22Rv1 (cell line): ENCODE measurements around the gene ITGB1.
"Not testable (repeated sequence)": the region's sequence is repeated elsewhere in the genome, so short reads cannot be mapped to it uniquely, and the experiment has no call there.

Source experiments
- H3K27ac ChIP-seq: fragments of 450-650 bp; 2 replicates; pipeline ENCODE4 v1.5.1; 2017
- ZFX ChIP-seq: fragments of 450-650 bp; IDR thresholded peaks from 2 replicates; pipeline ENCODE4 v1.6.1; 2017; ENCODE audit warnings: antibody characterized with exemption, borderline replicate concordance
- TF ChIP-seq, protein P1 (sequence below): fragments of 450-650 bp; IDR thresholded peaks from 2 replicates; pipeline ENCODE4 v1.5.1; 2017; ENCODE audit warnings: mild to moderate bottlenecking

Gene ITGB1

DNA sequence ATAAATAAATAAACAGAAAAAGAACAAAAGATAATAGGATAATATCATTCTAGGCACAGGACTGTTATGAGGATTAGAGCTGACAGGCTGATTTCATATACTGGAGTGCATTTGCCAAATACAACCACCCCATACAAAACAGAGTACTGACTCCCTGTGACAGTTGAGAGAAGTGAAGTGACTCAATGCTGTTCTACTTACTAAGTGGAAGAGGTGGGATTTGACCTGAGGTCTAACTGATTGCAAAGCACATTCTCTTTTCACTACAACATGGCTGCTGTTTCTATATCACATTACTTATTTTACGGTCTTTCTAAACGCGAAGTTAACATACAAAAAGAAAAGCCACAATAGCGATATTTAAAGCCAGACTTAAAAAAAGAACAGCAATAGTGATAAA is 51.4 kb downstream of the ITGB1 start:
- H3K27ac ChIP-seq, result no peak overlapping the region
- TF ChIP-seq, protein P1, sequence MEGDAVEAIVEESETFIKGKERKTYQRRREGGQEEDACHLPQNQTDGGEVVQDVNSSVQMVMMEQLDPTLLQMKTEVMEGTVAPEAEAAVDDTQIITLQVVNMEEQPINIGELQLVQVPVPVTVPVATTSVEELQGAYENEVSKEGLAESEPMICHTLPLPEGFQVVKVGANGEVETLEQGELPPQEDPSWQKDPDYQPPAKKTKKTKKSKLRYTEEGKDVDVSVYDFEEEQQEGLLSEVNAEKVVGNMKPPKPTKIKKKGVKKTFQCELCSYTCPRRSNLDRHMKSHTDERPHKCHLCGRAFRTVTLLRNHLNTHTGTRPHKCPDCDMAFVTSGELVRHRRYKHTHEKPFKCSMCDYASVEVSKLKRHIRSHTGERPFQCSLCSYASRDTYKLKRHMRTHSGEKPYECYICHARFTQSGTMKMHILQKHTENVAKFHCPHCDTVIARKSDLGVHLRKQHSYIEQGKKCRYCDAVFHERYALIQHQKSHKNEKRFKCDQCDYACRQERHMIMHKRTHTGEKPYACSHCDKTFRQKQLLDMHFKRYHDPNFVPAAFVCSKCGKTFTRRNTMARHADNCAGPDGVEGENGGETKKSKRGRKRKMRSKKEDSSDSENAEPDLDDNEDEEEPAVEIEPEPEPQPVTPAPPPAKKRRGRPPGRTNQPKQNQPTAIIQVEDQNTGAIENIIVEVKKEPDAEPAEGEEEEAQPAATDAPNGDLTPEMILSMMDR, result no peak
- TF ChIP-seq ZFX, result no peak

DNA sequence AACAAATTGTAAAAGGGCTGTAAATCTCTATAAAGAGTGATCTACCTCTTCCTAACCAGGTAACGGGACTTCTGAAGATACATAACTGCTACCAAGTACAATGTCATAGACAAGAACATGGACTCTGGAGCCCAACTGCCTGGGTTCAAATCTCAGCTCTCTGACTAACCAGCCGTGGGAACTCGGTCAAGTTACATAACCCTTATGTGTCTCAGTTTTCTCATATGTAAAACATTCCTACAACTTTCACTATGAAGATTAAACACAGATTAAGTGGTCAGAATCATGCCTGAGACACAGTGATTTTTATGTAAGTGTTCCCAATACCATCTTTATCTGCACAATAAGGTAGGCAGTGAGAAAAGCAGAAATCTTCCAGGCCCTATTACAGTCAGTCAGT is 52.6 kb downstream of the ITGB1 start:
- no peak for TF ChIP-seq ZFX
- TF ChIP-seq, protein P1, result no peak

DNA sequence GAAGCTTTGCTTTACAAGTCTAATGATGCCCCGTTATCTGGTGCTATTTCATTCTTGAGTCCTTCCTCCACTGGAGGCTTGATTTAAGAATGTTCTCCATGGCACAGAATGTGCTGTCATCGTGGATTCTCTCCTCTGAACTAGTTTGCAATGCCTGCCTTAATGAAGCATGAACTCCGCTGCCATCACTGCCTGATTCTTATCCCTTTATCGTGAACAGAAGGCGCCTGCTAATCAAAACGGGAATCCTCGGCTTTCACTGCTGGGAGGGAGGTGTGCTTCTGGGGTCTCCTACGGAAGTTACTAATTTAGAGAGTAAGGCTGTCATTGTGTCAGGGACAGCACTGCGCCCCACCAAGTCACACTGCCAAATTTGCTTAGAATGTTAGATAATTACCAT is 56.2 kb downstream of the ITGB1 start:
- no peak overlapping the region for H3K27ac ChIP-seq
- TF ChIP-seq, protein P1, result no peak
- no peak for TF ChIP-seq ZFX

More for the DNA sequence above, 52.6 kb downstream of the ITGB1 start:
- H3K27ac ChIP-seq, result no peak overlapping the region

DNA sequence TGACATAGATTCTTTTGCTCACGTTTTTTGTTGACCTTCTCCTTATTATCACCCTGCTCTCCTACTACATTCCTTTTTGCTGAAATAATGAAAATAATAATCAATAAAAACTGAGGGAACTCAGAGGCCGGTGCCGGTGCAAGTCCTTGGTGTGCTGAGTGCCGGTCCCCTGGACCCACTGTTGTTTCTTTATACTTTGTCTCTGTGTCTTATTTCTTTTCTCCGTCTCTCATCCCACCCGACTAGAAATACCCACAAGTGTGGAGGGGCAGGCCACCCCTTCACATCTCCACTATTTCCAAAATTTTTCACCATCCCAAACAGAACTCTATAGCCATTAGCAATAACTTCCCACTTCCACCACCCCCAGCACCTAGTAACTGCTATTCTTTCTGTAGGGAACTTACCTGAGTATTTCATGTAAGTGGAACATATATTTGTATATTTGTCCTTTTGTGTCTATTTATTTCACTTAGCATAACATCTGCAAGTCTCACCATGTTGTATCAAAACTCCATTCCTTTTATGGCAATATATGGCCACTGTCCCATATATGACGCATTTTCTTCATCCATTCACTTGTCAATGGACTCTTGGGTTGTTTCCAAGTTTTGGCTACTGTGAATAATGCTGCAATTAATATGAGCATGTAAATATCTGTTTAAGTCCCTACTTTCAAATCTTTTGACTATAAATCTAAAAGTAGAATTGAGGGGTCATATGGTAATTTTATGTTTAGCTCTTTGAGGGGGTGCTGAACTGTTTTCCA is 62.6 kb downstream of the ITGB1 start:
- H3K27ac ChIP-seq, result not testable (repeated sequence)

DNA sequence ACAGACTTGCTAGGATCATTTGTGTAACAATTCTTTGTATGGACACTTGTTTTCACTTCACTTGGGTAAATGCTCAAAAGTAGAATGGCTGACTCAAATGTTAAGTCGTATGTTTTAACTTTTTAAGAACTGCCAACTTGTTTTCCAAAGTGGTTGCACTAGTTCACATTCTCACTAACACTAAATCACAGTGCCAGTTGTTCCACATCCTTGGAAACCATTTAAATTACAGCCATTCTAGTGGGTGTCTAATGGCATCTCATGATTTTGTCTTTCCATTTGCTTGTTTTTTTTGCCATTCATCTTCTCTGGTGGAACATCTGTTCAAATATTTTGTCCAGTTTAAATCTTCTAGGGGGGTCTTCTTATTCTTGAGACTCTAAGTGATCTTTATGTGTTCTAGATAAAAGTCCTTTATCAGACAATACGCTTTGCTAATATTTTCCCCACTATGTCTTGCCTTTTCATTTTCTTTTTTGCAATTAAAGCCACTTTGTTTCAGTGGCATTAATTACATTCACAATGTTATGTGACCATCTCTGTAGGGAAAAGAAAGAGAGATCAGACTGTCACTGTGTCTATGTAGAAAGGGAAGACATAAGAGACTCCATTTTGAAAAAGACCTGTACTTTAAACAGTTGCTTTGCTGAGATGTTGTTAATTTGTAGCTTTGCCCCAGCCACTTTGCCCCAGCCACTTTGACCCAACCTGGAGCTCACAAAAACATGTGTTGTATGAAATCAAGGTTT is 63.9 kb downstream of the ITGB1 start:
- H3K27ac ChIP-seq, result no peak overlapping the region
- TF ChIP-seq, protein P1, result no peak
- no peak for TF ChIP-seq ZFX

DNA sequence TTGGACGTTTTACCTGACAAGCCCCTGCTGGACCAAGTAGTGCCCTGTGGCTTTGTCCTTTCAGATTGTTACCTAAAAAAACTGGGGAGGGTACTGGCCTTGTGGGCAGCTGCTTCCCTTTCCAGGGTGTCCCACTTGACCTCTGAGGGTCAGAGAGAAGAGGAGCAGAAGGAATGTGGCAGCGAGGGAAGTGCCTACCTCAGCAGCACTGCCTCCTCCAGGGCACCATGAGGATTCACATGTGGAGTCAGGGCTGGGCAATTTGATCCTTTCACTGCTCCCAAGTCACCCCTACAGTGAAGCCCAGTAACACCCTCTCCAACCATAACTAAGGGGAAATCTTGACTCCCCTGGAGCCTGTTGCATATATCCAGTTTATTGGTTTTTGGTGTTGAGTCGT is 64.6 kb downstream of the ITGB1 start:
- no peak overlapping the region for H3K27ac ChIP-seq
- TF ChIP-seq ZFX, result no peak
- TF ChIP-seq, protein P1, result no peak

DNA sequence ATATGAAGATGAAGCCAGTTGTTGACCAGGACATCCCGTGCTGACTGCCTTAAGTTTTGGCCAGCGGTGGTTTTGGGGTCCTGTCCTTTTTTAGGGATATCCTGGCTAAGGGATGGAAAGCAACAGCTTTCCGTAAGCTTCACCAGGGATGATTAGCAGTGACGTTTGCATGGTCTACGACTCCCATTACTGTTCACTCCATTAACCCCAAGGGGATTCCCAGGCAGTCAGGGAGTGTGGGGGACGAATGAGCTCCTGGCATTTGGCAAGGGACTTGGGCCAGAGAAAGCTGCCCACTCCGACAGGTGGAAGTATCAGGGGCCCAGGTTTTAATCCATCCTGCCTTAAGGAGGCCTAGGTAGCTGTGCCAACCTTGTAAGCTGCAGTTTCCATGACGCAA is 66.8 kb downstream of the ITGB1 start:
- no peak overlapping the region for H3K27ac ChIP-seq
- TF ChIP-seq, protein P1, result no peak
- no peak for TF ChIP-seq ZFX
